OCI-LY3 (cell line): Measurements from ENCODE around the gene POMGNT2.

ENCODE experiments used
- H2AFZ ChIP-seq: fragments of 200-600, 300-600 bp; shearing (Covaris generic); 2 replicates; pipeline ENCODE4 v1.6.0; 2014; ENCODE audit warnings: antibody characterized with exemption, low read depth, low read length
- H3K27ac ChIP-seq: fragments of 200-600, 300-600 bp; sonication (generic); 2 replicates; pipeline ENCODE4 v1.5.1; 2014; ENCODE audit warnings: mild to moderate bottlenecking, low read length, moderate library complexity, mixed read lengths
- H3K27me3 ChIP-seq: fragments of 200-600, 300-600 bp; sonication (generic); 2 replicates; pipeline ENCODE4 v1.6.1; 2014; ENCODE audit warnings: low read depth, low read length, mixed read lengths
- H3K36me3 ChIP-seq: fragments of 200-600, 300-600 bp; sonication (generic); replicated peaks from 2 replicates; pipeline ENCODE3; 2014; ENCODE audit warnings: low read depth, low read length, mixed read lengths
- H3K4me1 ChIP-seq: fragments of 300-600, 200-600 bp; sonication (generic); 2 replicates; pipeline ENCODE4 v1.6.1; 2014; ENCODE audit warnings: low read length, mixed read lengths
- H3K4me2 ChIP-seq: fragments of 200-600, 300-600 bp; sonication (generic); 2 replicates; pipeline ENCODE4 v1.6.1; 2014; ENCODE audit warnings: low read length, mixed read lengths
- H3K4me3 ChIP-seq: fragments of 300-600, 200-600 bp; sonication (generic); 2 replicates; pipeline ENCODE4 v1.5.1; 2014; ENCODE audit warnings: antibody characterized with exemption, mild to moderate bottlenecking, low read length, moderate library complexity
- H3K79me2 ChIP-seq: fragments of 300-600, 200-600 bp; shearing (Covaris generic); 2 replicates; pipeline ENCODE4 v1.6.1; 2014; ENCODE audit warnings: mild to moderate bottlenecking, low read length, mixed read lengths
- H3K9ac ChIP-seq: fragments of 300-600, 200-600 bp; shearing (Covaris generic); 2 replicates; pipeline ENCODE4 v1.6.0; 2014; ENCODE audit warnings: mild to moderate bottlenecking, low read length, moderate library complexity
- H3K9me3 ChIP-seq: fragments of 200-600, 300-600 bp; shearing (Covaris generic); 2 replicates; pipeline ENCODE4 v1.6.1; 2014; ENCODE audit warnings: low read length, mixed read lengths; ENCODE audit not compliant: insufficient read depth
- H4K20me1 ChIP-seq: fragments of 200-600, 300-600 bp; sonication (generic); 2 replicates; pipeline ENCODE4 v1.6.1; 2016; ENCODE audit warnings: low read length, mixed read lengths; ENCODE audit not compliant: insufficient read depth
- EZH2phosphoT487 ChIP-seq: fragments of 200-600 bp; shearing (Covaris generic); IDR thresholded peaks from 2 replicates; pipeline ENCODE4 v1.6.1; 2018; ENCODE audit warnings: antibody characterized with exemption, mixed run types, low read depth
- TF ChIP-seq, protein P1 (sequence below): fragments of 200-600, 300-600 bp; sonication (generic); IDR thresholded peaks from 2 replicates; pipeline ENCODE4 v1.5.1; 2014; ENCODE audit warnings: antibody characterized with exemption, low read length, low read depth

The POMGNT2 gene

GRCh38 chr3:43138488-43139231 lies 32.8 kb upstream of the POMGNT2 start:
- Histone ChIP-seq H3K4me1 (no peaks in the 10 kb centered on the region), H3K79me2 (no peaks in the 10 kb centered on the region), H2AFZ (no peak overlapping the region), H3K4me2 (no peak overlapping the region), H3K9ac (no peak overlapping the region), H4K20me1 (no peaks in the 10 kb centered on the region), H3K9me3 (no peaks in the 10 kb centered on the region), H3K36me3 (no peaks in the 10 kb centered on the region), H3K27ac (no peak overlapping the region), H3K27me3 (peaks cover 11% of the 10 kb centered on the region), H3K4me3 (no peak overlapping the region)
- TF ChIP-seq EZH2phosphoT487 = no peak
- TF ChIP-seq, protein P1, sequence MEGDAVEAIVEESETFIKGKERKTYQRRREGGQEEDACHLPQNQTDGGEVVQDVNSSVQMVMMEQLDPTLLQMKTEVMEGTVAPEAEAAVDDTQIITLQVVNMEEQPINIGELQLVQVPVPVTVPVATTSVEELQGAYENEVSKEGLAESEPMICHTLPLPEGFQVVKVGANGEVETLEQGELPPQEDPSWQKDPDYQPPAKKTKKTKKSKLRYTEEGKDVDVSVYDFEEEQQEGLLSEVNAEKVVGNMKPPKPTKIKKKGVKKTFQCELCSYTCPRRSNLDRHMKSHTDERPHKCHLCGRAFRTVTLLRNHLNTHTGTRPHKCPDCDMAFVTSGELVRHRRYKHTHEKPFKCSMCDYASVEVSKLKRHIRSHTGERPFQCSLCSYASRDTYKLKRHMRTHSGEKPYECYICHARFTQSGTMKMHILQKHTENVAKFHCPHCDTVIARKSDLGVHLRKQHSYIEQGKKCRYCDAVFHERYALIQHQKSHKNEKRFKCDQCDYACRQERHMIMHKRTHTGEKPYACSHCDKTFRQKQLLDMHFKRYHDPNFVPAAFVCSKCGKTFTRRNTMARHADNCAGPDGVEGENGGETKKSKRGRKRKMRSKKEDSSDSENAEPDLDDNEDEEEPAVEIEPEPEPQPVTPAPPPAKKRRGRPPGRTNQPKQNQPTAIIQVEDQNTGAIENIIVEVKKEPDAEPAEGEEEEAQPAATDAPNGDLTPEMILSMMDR = no peak

GRCh38 chr3:43132870-43133636 lies 27.2 kb upstream of the POMGNT2 start:
- TF ChIP-seq, protein P1 = no peak
- no peak for TF ChIP-seq EZH2phosphoT487
- H3K79me2 ChIP-seq = no peaks in the 10 kb centered on the region
- no peak overlapping the region for H2AFZ ChIP-seq
- no peak overlapping the region for H3K4me2 ChIP-seq
- no peaks in the 10 kb centered on the region for H3K36me3 ChIP-seq
- no peak overlapping the region for H3K9ac ChIP-seq
- H3K27ac ChIP-seq = no peak overlapping the region
- no peak overlapping the region for H3K4me3 ChIP-seq
- H3K27me3 ChIP-seq = no peaks in the 10 kb centered on the region; the same call in none of the 2 replicates
- no peaks in the 10 kb centered on the region for H4K20me1 ChIP-seq
- H3K4me1 ChIP-seq = no peaks in the 10 kb centered on the region
- H3K9me3 ChIP-seq = no peaks in the 10 kb centered on the region

GRCh38 chr3:43132193-43132592 lies 26.3 kb upstream of the POMGNT2 start:
- Histone ChIP-seq H3K27ac (no peak overlapping the region), H3K79me2 (no peaks in the 10 kb centered on the region), H3K9ac (no peak overlapping the region), H3K4me1 (no peaks in the 10 kb centered on the region), H3K36me3 (no peaks in the 10 kb centered on the region), H3K4me3 (no peak overlapping the region), H3K4me2 (no peak overlapping the region), H3K27me3 (no peaks in the 10 kb centered on the region; the same call in none of the 2 replicates), H4K20me1 (no peaks in the 10 kb centered on the region), H3K9me3 (no peaks in the 10 kb centered on the region), H2AFZ (no peak overlapping the region)
- TF ChIP-seq, protein P1 = no peak
- TF ChIP-seq EZH2phosphoT487 = no peak

- Histone ChIP-seq H2AFZ (no peak overlapping the region), H3K4me2 (no peak overlapping the region), H3K79me2 (no peaks in the 10 kb centered on the region), H3K27me3 (peaks cover 6% of the 10 kb centered on the region; the same call in 1 of the 2 replicates), H3K4me1 (no peaks in the 10 kb centered on the region), H3K9me3 (no peaks in the 10 kb centered on the region), H4K20me1 (no peaks in the 10 kb centered on the region), H3K27ac (no peak overlapping the region), H3K36me3 (no peaks in the 10 kb centered on the region), H3K4me3 (no peak overlapping the region), H3K9ac (no peak overlapping the region)
- TF ChIP-seq, protein P1 = no peak
Observed at GRCh38 chr3:43128464-43128863, 22.6 kb upstream of the POMGNT2 start.
